SK-N-SH treated with all-trans-retinoic acid at 6 μM for 48 hours (cell line): ENCODE data around the gene VPS39.

Experiments used
- ATAC-seq: fragments of 200-7000 bp; cut with Tn5 transposase; 3 replicates; pipeline ENCODE4 v1.9.1; 2020; ENCODE audit warnings: mild to moderate bottlenecking, moderate library complexity
- ARNTL ChIP-seq: fragments of 450-650 bp; formaldehyde crosslinking; IDR thresholded peaks from 2 replicates; pipeline ENCODE4 v1.5.0; 2020; ENCODE audit warnings: low read depth, mild to moderate bottlenecking, moderate library complexity, borderline replicate concordance
- BACH2 ChIP-seq: fragments of 250-450 bp; sonication (Bioruptor Pico); IDR thresholded peaks from 2 replicates; pipeline ENCODE4 v1.9.0; 2021; ENCODE audit warnings: mild to moderate bottlenecking, borderline replicate concordance
- CSRNP3 ChIP-seq: fragments of 250-450 bp; sonication (Bioruptor Pico); IDR thresholded peaks from 2 replicates; pipeline ENCODE4 v1.5.1; 2021; ENCODE audit warnings: mild to moderate bottlenecking, moderate library complexity
- ESRRG ChIP-seq: fragments of 250-450 bp; sonication (Bioruptor Pico); IDR thresholded peaks from 2 replicates; pipeline ENCODE4 v1.6.1; 2021; ENCODE audit warnings: mild to moderate bottlenecking
- GLIS3 ChIP-seq: fragments of 250-450 bp; sonication (Bioruptor Pico); IDR thresholded peaks from 2 replicates; pipeline ENCODE4 v1.5.0; 2020; ENCODE audit warnings: mild to moderate bottlenecking, moderate library complexity
- OSR1 ChIP-seq: fragments of 250-450 bp; sonication (Bioruptor Pico); IDR thresholded peaks from 2 replicates; pipeline ENCODE4 v1.8.0; 2022; ENCODE audit warnings: moderate library complexity, mild to moderate bottlenecking, inconsistent platforms
- PATZ1 ChIP-seq: fragments of 250-450 bp; sonication (Bioruptor Pico); IDR thresholded peaks from 2 replicates; pipeline ENCODE4 v1.8.0; 2020; ENCODE audit warnings: mild to moderate bottlenecking, moderate library complexity, borderline replicate concordance
- PPARA ChIP-seq: fragments of 250-450 bp; sonication (Bioruptor Pico); IDR thresholded peaks from 2 replicates; pipeline ENCODE4 v1.5.0; 2020; ENCODE audit warnings: mild to moderate bottlenecking, borderline replicate concordance
- RARB ChIP-seq: fragments of 250-450 bp; sonication (Bioruptor Pico); IDR thresholded peaks from 2 replicates; pipeline ENCODE4 v1.8.0; 2021; ENCODE audit warnings: mild to moderate bottlenecking, moderate library complexity
- SNAI2 ChIP-seq: fragments of 250-450 bp; sonication (Bioruptor Pico); IDR thresholded peaks from 2 replicates; pipeline ENCODE4 v1.5.0; 2020; ENCODE audit warnings: mild to moderate bottlenecking, moderate library complexity
- TCF4 ChIP-seq: fragments of 250-450 bp; sonication (Bioruptor Pico); IDR thresholded peaks from 2 replicates; pipeline ENCODE4 v1.8.0; 2021; ENCODE audit warnings: mild to moderate bottlenecking, moderate library complexity, borderline replicate concordance
- TOX ChIP-seq: fragments of 250-450 bp; sonication (Bioruptor Pico); IDR thresholded peaks from 2 replicates; pipeline ENCODE4 v1.8.0; 2021; ENCODE audit warnings: mild to moderate bottlenecking, moderate library complexity, borderline replicate concordance
- ZFP3 ChIP-seq: fragments of 250-450 bp; sonication (Bioruptor Pico); IDR thresholded peaks from 2 replicates; pipeline ENCODE4 v1.5.0; 2020; ENCODE audit warnings: mild to moderate bottlenecking, moderate library complexity
- ZNF565 ChIP-seq: fragments of 450-650 bp; formaldehyde crosslinking; conservative IDR thresholded peaks from 2 replicates; pipeline ENCODE4 v1.5.0; 2020; ENCODE audit warnings: low read depth, mild to moderate bottlenecking, moderate library complexity
- ZNF70 ChIP-seq: fragments of 450-650 bp; formaldehyde crosslinking; IDR thresholded peaks from 2 replicates; pipeline ENCODE4 v1.5.0; 2020; ENCODE audit warnings: mild to moderate bottlenecking, moderate library complexity
- ZNF8 ChIP-seq: fragments of 450-650 bp; formaldehyde crosslinking; IDR thresholded peaks from 2 replicates; pipeline ENCODE4 v1.5.0; 2020; ENCODE audit warnings: mild to moderate bottlenecking, moderate library complexity
- TF ChIP-seq, protein P1 (sequence below): fragments of 250-450 bp; sonication (Bioruptor Pico); IDR thresholded peaks from 2 replicates; pipeline ENCODE4 v1.5.0; 2020; ENCODE audit warnings: mild to moderate bottlenecking, moderate library complexity
- TF ChIP-seq, protein P2 (sequence below): fragments of 250-450 bp; sonication (Bioruptor Pico); IDR thresholded peaks from 2 replicates; pipeline ENCODE4 v1.5.1; 2020; ENCODE audit warnings: low read depth, mild to moderate bottlenecking, moderate library complexity
- TF ChIP-seq, protein P3 (sequence below): fragments of 250-450 bp; sonication (Bioruptor Pico); IDR thresholded peaks from 2 replicates; pipeline ENCODE4 v1.8.0; 2021; ENCODE audit warnings: low read depth, mild to moderate bottlenecking, moderate library complexity, borderline replicate concordance

Gene VPS39

DNA sequence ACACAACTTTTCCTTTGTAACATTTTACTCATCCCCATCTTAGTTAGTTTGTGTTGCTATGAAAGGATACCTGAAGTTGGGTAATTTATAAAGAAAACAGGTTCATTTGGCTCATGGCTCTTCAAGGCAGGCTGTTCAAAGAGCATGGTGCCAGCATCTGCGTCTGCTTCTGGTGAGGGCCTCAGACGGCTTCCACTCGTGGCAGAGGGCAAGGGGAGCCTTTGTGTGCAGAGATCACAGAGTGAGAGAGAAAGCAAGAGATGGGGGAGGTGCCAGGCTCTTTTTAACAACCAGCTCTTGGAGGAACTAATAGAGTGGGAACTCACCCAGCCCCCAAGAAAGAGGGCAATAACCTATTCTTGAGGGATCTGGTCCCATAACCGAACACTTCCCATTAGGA is 74.7 kb downstream of the VPS39 start:
- no peak for TF ChIP-seq PATZ1
- TF ChIP-seq, protein P1, sequence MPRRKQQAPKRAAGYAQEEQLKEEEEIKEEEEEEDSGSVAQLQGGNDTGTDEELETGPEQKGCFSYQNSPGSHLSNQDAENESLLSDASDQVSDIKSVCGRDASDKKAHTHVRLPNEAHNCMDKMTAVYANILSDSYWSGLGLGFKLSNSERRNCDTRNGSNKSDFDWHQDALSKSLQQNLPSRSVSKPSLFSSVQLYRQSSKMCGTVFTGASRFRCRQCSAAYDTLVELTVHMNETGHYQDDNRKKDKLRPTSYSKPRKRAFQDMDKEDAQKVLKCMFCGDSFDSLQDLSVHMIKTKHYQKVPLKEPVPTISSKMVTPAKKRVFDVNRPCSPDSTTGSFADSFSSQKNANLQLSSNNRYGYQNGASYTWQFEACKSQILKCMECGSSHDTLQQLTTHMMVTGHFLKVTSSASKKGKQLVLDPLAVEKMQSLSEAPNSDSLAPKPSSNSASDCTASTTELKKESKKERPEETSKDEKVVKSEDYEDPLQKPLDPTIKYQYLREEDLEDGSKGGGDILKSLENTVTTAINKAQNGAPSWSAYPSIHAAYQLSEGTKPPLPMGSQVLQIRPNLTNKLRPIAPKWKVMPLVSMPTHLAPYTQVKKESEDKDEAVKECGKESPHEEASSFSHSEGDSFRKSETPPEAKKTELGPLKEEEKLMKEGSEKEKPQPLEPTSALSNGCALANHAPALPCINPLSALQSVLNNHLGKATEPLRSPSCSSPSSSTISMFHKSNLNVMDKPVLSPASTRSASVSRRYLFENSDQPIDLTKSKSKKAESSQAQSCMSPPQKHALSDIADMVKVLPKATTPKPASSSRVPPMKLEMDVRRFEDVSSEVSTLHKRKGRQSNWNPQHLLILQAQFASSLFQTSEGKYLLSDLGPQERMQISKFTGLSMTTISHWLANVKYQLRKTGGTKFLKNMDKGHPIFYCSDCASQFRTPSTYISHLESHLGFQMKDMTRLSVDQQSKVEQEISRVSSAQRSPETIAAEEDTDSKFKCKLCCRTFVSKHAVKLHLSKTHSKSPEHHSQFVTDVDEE (CRISPR knock-in tag) = no peak
- no peak for TF ChIP-seq CSRNP3 (CRISPR knock-in tag)
- TF ChIP-seq TCF4 (CRISPR knock-in tag) = no peak
- TF ChIP-seq OSR1 = no peak
- no peak for TF ChIP-seq ZNF8 (CRISPR knock-in tag)
- TF ChIP-seq GLIS3 = no peak
- no peak for ATAC-seq

GRCh38 chr15:42131826-42132806 is 76.0 kb downstream of the VPS39 start:
- TF ChIP-seq GLIS3 (no peak), RARB (CRISPR knock-in tag) (no peak), ZNF565 (no peak), SNAI2 (CRISPR knock-in tag) (no peak), TOX (CRISPR knock-in tag) (no peak), PPARA (CRISPR knock-in tag) (no peak), TCF4 (CRISPR knock-in tag) (no peak), ARNTL (CRISPR knock-in tag) (no peak), ESRRG (no peak), ZFP3 (CRISPR knock-in tag) (no peak), BACH2 (no peak), OSR1 (no peak), ZNF70 (CRISPR knock-in tag) (no peak)
- TF ChIP-seq, protein P2, sequence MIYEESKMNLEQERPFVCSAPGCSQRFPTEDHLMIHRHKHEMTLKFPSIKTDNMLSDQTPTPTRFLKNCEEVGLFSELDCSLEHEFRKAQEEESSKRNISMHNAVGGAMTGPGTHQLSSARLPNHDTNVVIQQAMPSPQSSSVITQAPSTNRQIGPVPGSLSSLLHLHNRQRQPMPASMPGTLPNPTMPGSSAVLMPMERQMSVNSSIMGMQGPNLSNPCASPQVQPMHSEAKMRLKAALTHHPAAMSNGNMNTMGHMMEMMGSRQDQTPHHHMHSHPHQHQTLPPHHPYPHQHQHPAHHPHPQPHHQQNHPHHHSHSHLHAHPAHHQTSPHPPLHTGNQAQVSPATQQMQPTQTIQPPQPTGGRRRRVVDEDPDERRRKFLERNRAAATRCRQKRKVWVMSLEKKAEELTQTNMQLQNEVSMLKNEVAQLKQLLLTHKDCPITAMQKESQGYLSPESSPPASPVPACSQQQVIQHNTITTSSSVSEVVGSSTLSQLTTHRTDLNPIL = no peak
- TF ChIP-seq, protein P1 (CRISPR knock-in tag) = no peak
- TF ChIP-seq, protein P3, sequence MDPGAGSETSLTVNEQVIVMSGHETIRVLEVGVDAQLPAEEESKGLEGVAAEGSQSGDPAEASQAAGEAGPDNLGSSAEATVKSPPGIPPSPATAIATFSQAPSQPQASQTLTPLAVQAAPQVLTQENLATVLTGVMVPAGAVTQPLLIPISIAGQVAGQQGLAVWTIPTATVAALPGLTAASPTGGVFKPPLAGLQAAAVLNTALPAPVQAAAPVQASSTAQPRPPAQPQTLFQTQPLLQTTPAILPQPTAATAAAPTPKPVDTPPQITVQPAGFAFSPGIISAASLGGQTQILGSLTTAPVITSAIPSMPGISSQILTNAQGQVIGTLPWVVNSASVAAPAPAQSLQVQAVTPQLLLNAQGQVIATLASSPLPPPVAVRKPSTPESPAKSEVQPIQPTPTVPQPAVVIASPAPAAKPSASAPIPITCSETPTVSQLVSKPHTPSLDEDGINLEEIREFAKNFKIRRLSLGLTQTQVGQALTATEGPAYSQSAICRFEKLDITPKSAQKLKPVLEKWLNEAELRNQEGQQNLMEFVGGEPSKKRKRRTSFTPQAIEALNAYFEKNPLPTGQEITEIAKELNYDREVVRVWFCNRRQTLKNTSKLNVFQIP (CRISPR knock-in tag) = no peak
- ATAC-seq = peak; percentile 32; the same call in 2 of the 3 replicates
